Measurements from ENCODE around the gene NKX2-3.

GRCh38 chr10:99551616-99552015 is 18.9 kb downstream of the NKX2-3 start:
- no peak for TF ChIP-seq RAD21 (conservative IDR thresholded peaks at IDR 0.05 in 1 of 2, IDR thresholded peaks at IDR 0.05 in 1 of 2)
- no peak for TF ChIP-seq POLR2A (IDR thresholded peaks at IDR 0.05; ENCODE audit: low read length)
- TF ChIP-seq CTCF (IDR thresholded peaks at IDR 0.05), result no peak
- TF ChIP-seq, protein P1, sequence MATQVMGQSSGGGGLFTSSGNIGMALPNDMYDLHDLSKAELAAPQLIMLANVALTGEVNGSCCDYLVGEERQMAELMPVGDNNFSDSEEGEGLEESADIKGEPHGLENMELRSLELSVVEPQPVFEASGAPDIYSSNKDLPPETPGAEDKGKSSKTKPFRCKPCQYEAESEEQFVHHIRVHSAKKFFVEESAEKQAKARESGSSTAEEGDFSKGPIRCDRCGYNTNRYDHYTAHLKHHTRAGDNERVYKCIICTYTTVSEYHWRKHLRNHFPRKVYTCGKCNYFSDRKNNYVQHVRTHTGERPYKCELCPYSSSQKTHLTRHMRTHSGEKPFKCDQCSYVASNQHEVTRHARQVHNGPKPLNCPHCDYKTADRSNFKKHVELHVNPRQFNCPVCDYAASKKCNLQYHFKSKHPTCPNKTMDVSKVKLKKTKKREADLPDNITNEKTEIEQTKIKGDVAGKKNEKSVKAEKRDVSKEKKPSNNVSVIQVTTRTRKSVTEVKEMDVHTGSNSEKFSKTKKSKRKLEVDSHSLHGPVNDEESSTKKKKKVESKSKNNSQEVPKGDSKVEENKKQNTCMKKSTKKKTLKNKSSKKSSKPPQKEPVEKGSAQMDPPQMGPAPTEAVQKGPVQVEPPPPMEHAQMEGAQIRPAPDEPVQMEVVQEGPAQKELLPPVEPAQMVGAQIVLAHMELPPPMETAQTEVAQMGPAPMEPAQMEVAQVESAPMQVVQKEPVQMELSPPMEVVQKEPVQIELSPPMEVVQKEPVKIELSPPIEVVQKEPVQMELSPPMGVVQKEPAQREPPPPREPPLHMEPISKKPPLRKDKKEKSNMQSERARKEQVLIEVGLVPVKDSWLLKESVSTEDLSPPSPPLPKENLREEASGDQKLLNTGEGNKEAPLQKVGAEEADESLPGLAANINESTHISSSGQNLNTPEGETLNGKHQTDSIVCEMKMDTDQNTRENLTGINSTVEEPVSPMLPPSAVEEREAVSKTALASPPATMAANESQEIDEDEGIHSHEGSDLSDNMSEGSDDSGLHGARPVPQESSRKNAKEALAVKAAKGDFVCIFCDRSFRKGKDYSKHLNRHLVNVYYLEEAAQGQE (IDR thresholded peaks at IDR 0.05), result no peak

Measured in A549 (cell line).